BLaER1 (cell line): ENCODE data around the gene EPHA7.
A peak's percentile ranks its signal among the peaks of the same experiment; 100 is the strongest.

Experiments used
- H3K27ac ChIP-seq: shearing (Covaris generic); formaldehyde crosslinking; 2 replicates; pipeline ENCODE4 v1.8.1; 2022
- H3K27me3 ChIP-seq: shearing (Covaris generic); formaldehyde crosslinking; 2 replicates; pipeline ENCODE4 v1.8.1; 2022
- H3K36me3 ChIP-seq: shearing (Covaris generic); formaldehyde crosslinking; 2 replicates; pipeline ENCODE4 v1.8.1; 2022
- H3K4me1 ChIP-seq: shearing (Covaris generic); formaldehyde crosslinking; 2 replicates; pipeline ENCODE4 v1.8.1; 2022
- H3K4me2 ChIP-seq: shearing (Covaris generic); formaldehyde crosslinking; 2 replicates; pipeline ENCODE4 v1.8.1; 2022
- H3K4me3 ChIP-seq: shearing (Covaris generic); formaldehyde crosslinking; 2 replicates; pipeline ENCODE4 v1.8.1; 2022
- H3K9ac ChIP-seq: shearing (Covaris generic); formaldehyde crosslinking; 2 replicates; pipeline ENCODE4 v1.8.1; 2022
- H3K9me3 ChIP-seq: shearing (Covaris generic); formaldehyde crosslinking; 2 replicates; pipeline ENCODE4 v1.8.1; 2022
- H4K20me1 ChIP-seq: shearing (Covaris generic); formaldehyde crosslinking; 2 replicates; pipeline ENCODE4 v1.8.1; 2022
- Cebpa-rat ChIP-seq: shearing (Covaris generic); IDR thresholded peaks from 2 replicates; pipeline ENCODE4 v1.8.1; 2022

EPHA7 gene

GRCh38 chr6:93420163-93420795 lies 920 bp upstream of the EPHA7 start:
- peaks cover 25% of the 10 kb centered on the region for H4K20me1 ChIP-seq
- no peaks in the 10 kb centered on the region for H3K36me3 ChIP-seq
- no peaks in the 10 kb centered on the region for H3K9me3 ChIP-seq
- H3K27me3 ChIP-seq, result peaks cover 59% of the 10 kb centered on the region
- no peak overlapping the region for H3K27ac ChIP-seq
- no peak for TF ChIP-seq Cebpa-rat
- peaks cover 22% of the 10 kb centered on the region for H3K4me1 ChIP-seq
- no peak overlapping the region for H3K9ac ChIP-seq
- peak overlapping the region; percentile 98 for H3K4me2 ChIP-seq
- peak overlapping the region; percentile 69 for H3K4me3 ChIP-seq

GRCh38 chr6:93418408-93419303 lies 703 bp downstream of the EPHA7 start:
- Histone ChIP-seq H3K36me3 (no peaks in the 10 kb centered on the region), H3K27ac (no peak overlapping the region), H3K4me1 (peaks cover 22% of the 10 kb centered on the region), H3K9ac (peak overlapping the region; percentile 45; the same call in 1 of the 2 replicates), H3K9me3 (no peaks in the 10 kb centered on the region), H3K4me3 (peak overlapping the region; percentile 69), H3K27me3 (peaks cover 62% of the 10 kb centered on the region), H4K20me1 (peaks cover 25% of the 10 kb centered on the region), H3K4me2 (peak overlapping the region; percentile 98)
- TF ChIP-seq Cebpa-rat, result no peak

GRCh38 chr6:93418033-93418407 lies 1.3 kb downstream of the EPHA7 start:
- peaks cover 22% of the 10 kb centered on the region for H3K4me1 ChIP-seq
- peak overlapping the region; percentile 98 for H3K4me2 ChIP-seq
- no peak overlapping the region for H3K27ac ChIP-seq
- no peaks in the 10 kb centered on the region for H3K36me3 ChIP-seq
- no peaks in the 10 kb centered on the region for H3K9me3 ChIP-seq
- TF ChIP-seq Cebpa-rat, result no peak
- peak overlapping the region; percentile 45; the same call in 1 of the 2 replicates for H3K9ac ChIP-seq
- H4K20me1 ChIP-seq, result peaks cover 25% of the 10 kb centered on the region
- peak overlapping the region; percentile 69 for H3K4me3 ChIP-seq
- peaks cover 62% of the 10 kb centered on the region for H3K27me3 ChIP-seq

- H3K36me3 ChIP-seq, result no peaks in the 10 kb centered on the region
- TF ChIP-seq Cebpa-rat, result no peak
- H3K9ac ChIP-seq, result no peak overlapping the region
- peaks cover 62% of the 10 kb centered on the region for H3K27me3 ChIP-seq
- peaks cover 22% of the 10 kb centered on the region for H3K4me1 ChIP-seq
- no peaks in the 10 kb centered on the region for H3K9me3 ChIP-seq
- peak overlapping the region; percentile 98 for H3K4me2 ChIP-seq
- H3K27ac ChIP-seq, result no peak overlapping the region
- peak overlapping the region; percentile 69 for H3K4me3 ChIP-seq
- peaks cover 25% of the 10 kb centered on the region for H4K20me1 ChIP-seq
Observed at GRCh38 chr6:93417421-93418013, 1.8 kb downstream of the EPHA7 start.

- H3K9ac ChIP-seq, result no peak overlapping the region
- H3K4me3 ChIP-seq, result peak overlapping the region; percentile 69
- no peak for TF ChIP-seq Cebpa-rat
- no peaks in the 10 kb centered on the region for H3K9me3 ChIP-seq
- H3K36me3 ChIP-seq, result no peaks in the 10 kb centered on the region
- peaks cover 62% of the 10 kb centered on the region for H3K27me3 ChIP-seq
- peaks cover 25% of the 10 kb centered on the region for H4K20me1 ChIP-seq
- peaks cover 22% of the 10 kb centered on the region for H3K4me1 ChIP-seq
- H3K4me2 ChIP-seq, result peak overlapping the region; percentile 98
- no peak overlapping the region for H3K27ac ChIP-seq
Observed at GRCh38 chr6:93416571-93417420, 2.6 kb downstream of the EPHA7 start.

- Histone ChIP-seq H3K9me3 (no peaks in the 10 kb centered on the region), H4K20me1 (peaks cover 14% of the 10 kb centered on the region), H3K4me1 (peaks cover 14% of the 10 kb centered on the region), H3K36me3 (no peaks in the 10 kb centered on the region), H3K27me3 (peaks cover 31% of the 10 kb centered on the region), H3K27ac (no peak overlapping the region), H3K4me2 (no peak overlapping the region), H3K9ac (no peak overlapping the region), H3K4me3 (no peak overlapping the region)
- TF ChIP-seq Cebpa-rat, result no peak
Observed at GRCh38 chr6:93413190-93413589, 6.2 kb downstream of the EPHA7 start.

- Histone ChIP-seq H4K20me1 (peaks cover 7% of the 10 kb centered on the region), H3K27ac (no peak overlapping the region), H3K4me3 (no peak overlapping the region), H3K27me3 (peaks cover 24% of the 10 kb centered on the region), H3K4me1 (peaks cover 7% of the 10 kb centered on the region), H3K9ac (no peak overlapping the region), H3K9me3 (no peaks in the 10 kb centered on the region), H3K36me3 (no peaks in the 10 kb centered on the region), H3K4me2 (no peak overlapping the region)
- TF ChIP-seq Cebpa-rat, result no peak
Observed at GRCh38 chr6:93412452-93412851, 6.9 kb downstream of the EPHA7 start.

- H3K36me3 ChIP-seq, result no peaks in the 10 kb centered on the region
- H3K4me3 ChIP-seq, result no peak overlapping the region
- no peak overlapping the region for H3K4me2 ChIP-seq
- H3K9ac ChIP-seq, result no peak overlapping the region
- H3K9me3 ChIP-seq, result no peaks in the 10 kb centered on the region
- H3K4me1 ChIP-seq, result no peaks in the 10 kb centered on the region
- H4K20me1 ChIP-seq, result no peaks in the 10 kb centered on the region
- TF ChIP-seq Cebpa-rat, result no peak
- H3K27ac ChIP-seq, result no peak overlapping the region
- H3K27me3 ChIP-seq, result no peaks in the 10 kb centered on the region
Observed at GRCh38 chr6:93407186-93407585, 12.2 kb downstream of the EPHA7 start.

- Histone ChIP-seq H3K36me3 (no peaks in the 10 kb centered on the region), H3K4me1 (no peaks in the 10 kb centered on the region), H3K9ac (no peak overlapping the region), H3K9me3 (no peaks in the 10 kb centered on the region), H3K27me3 (no peaks in the 10 kb centered on the region), H3K4me3 (no peak overlapping the region), H4K20me1 (no peaks in the 10 kb centered on the region), H3K4me2 (no peak overlapping the region), H3K27ac (no peak overlapping the region)
- TF ChIP-seq Cebpa-rat, result no peak
Observed at GRCh38 chr6:93403390-93403789, 16.0 kb downstream of the EPHA7 start.
